H9 (cell line): ENCODE measurements around the gene MTNR1B. TPM values are rescaled to one million over a fixed set of nuclear protein-coding genes. Genes with fewer than 3 reads are reported as not detected.

Source experiments
- DNase-seq: peaks from one replicate; pipeline ENCODE4 v3.0.0-alpha.2; 2017
- H2AFZ ChIP-seq: one replicate; pipeline ENCODE4 v1.6.1; 2013; ENCODE audit warnings: mild to moderate bottlenecking, low read length, control low read depth, moderate library complexity
- H2AK5ac ChIP-seq: 2 replicates; pipeline ENCODE4 v1.6.1; 2013; ENCODE audit warnings: low read length, control low read depth, mixed read lengths; ENCODE audit not compliant: insufficient read length
- H2BK120ac ChIP-seq: one replicate; pipeline ENCODE4 v1.6.1; 2013; ENCODE audit warnings: low read depth, mild to moderate bottlenecking, low read length, control low read depth, inconsistent platforms; ENCODE audit not compliant: poor library complexity, severe bottlenecking
- H2BK12ac ChIP-seq: 2 replicates; pipeline ENCODE4 v1.6.1; 2013; ENCODE audit warnings: low read length, control low read depth, mixed read lengths, low read depth; ENCODE audit not compliant: insufficient read length
- H2BK15ac ChIP-seq: 2 replicates; pipeline ENCODE4 v1.6.1; 2013; ENCODE audit warnings: low read depth, low read length, control low read depth
- H2BK20ac ChIP-seq: one replicate; pipeline ENCODE4 v1.6.1; 2013; ENCODE audit warnings: low read depth, mild to moderate bottlenecking, low read length, control low read depth, inconsistent platforms; ENCODE audit not compliant: poor library complexity, severe bottlenecking
- H2BK5ac ChIP-seq: 2 replicates; pipeline ENCODE4 v1.6.1; 2013; ENCODE audit warnings: low read length, control low read depth, mixed read lengths; ENCODE audit not compliant: insufficient read length
- H3K14ac ChIP-seq: 2 replicates; pipeline ENCODE4 v1.6.1; 2013; ENCODE audit warnings: low read length, control low read depth; ENCODE audit not compliant: insufficient read depth
- H3K18ac ChIP-seq: 2 replicates; pipeline ENCODE4 v1.6.1; 2013; ENCODE audit warnings: low read depth, mild to moderate bottlenecking, mixed read lengths, low read length, control low read depth; ENCODE audit not compliant: insufficient read length
- H3K23ac ChIP-seq: 2 replicates; pipeline ENCODE4 v1.6.1; 2013; ENCODE audit warnings: low read length, control low read depth, mixed read lengths, low read depth; ENCODE audit not compliant: insufficient read length
- H3K23me2 ChIP-seq: 2 replicates; pipeline ENCODE4 v1.6.1; 2013; ENCODE audit warnings: low read depth, mild to moderate bottlenecking, mixed read lengths, low read length, control low read depth; ENCODE audit not compliant: insufficient read length, poor library complexity, severe bottlenecking
- H3K27ac ChIP-seq: 2 replicates; pipeline ENCODE4 v1.5.1; 2013; ENCODE audit warnings: low read length, control low read depth, mixed read lengths, low read depth; ENCODE audit not compliant: insufficient read length
- H3K27me3 ChIP-seq: 2 replicates; pipeline ENCODE4 v1.6.1; 2013; ENCODE audit warnings: low read length, control low read depth, inconsistent platforms; ENCODE audit not compliant: insufficient read depth
- H3K4ac ChIP-seq: 2 replicates; pipeline ENCODE4 v1.6.1; 2013; ENCODE audit warnings: low read depth, mild to moderate bottlenecking, control low read depth, inconsistent platforms, low read length, moderate library complexity
- H3K4me1 ChIP-seq: 2 replicates; pipeline ENCODE4 v1.6.1; 2013; ENCODE audit warnings: low read length, control low read depth, inconsistent platforms; ENCODE audit not compliant: insufficient read depth
- H3K4me2 ChIP-seq: 2 replicates; pipeline ENCODE4 v1.6.1; 2013; ENCODE audit warnings: low read length, control low read depth, mixed read lengths; ENCODE audit not compliant: insufficient read length, insufficient read depth
- H3K56ac ChIP-seq: 2 replicates; pipeline ENCODE4 v1.6.1; 2013; ENCODE audit warnings: low read depth, mild to moderate bottlenecking, mixed read lengths, low read length, control low read depth; ENCODE audit not compliant: insufficient read length
- H3K79me1 ChIP-seq: 2 replicates; pipeline ENCODE4 v1.6.1; 2013; ENCODE audit warnings: low read depth, mild to moderate bottlenecking, moderate library complexity, low read length, control low read depth, inconsistent platforms; ENCODE audit not compliant: insufficient read depth, poor library complexity, severe bottlenecking
- H3K79me2 ChIP-seq: 2 replicates; pipeline ENCODE4 v1.6.1; 2013; ENCODE audit warnings: low read length, control low read depth, inconsistent platforms; ENCODE audit not compliant: insufficient read depth
- H3K9ac ChIP-seq: 2 replicates; pipeline ENCODE4 v1.6.1; 2013; ENCODE audit warnings: low read length, control low read depth, mixed read lengths; ENCODE audit not compliant: insufficient read length; ENCODE audit errors: extremely low read depth
- H3K9me3 ChIP-seq: one replicate; pipeline ENCODE4 v1.6.1; 2013; ENCODE audit warnings: low read depth, low read length, inconsistent platforms; ENCODE audit not compliant: control insufficient read depth
- H3T11ph ChIP-seq: one replicate; pipeline ENCODE4 v1.6.1; 2013; ENCODE audit warnings: mild to moderate bottlenecking, low read length, control low read depth, inconsistent platforms
- H4K20me1 ChIP-seq: one replicate; pipeline ENCODE4 v1.6.1; 2013; ENCODE audit not compliant: control insufficient read depth, insufficient read length, insufficient read depth
- H4K5ac ChIP-seq: 2 replicates; pipeline ENCODE4 v1.6.1; 2013; ENCODE audit warnings: low read depth, mild to moderate bottlenecking, mixed read lengths, low read length, control low read depth; ENCODE audit not compliant: insufficient read length
- H4K8ac ChIP-seq: replicated peaks from 2 replicates; pipeline ENCODE4 v1.6.1; 2013; ENCODE audit warnings: low read length, control low read depth, mixed read lengths, low read depth; ENCODE audit not compliant: insufficient read length
- H4K91ac ChIP-seq: 2 replicates; pipeline ENCODE4 v1.6.1; 2013; ENCODE audit warnings: low read depth, mild to moderate bottlenecking, moderate library complexity, mixed read lengths, low read length, control low read depth; ENCODE audit not compliant: insufficient read length
- H3K27ac Mint-ChIP-seq, 3 experiments: 2 replicates in 2 of 3; 3 replicates in 1 of 3; pipeline ENCODE4 v1.8.0; 2020 to 2021; ENCODE audit warnings: mixed read lengths in 3 of 3, mild to moderate bottlenecking in 1 of 3, moderate library complexity in 1 of 3
- H3K27me3 Mint-ChIP-seq: 2 replicates; pipeline ENCODE4 v1.8.0; 2021; ENCODE audit warnings: low read depth, mild to moderate bottlenecking, moderate library complexity, mixed read lengths
- H3K36me3 Mint-ChIP-seq, 3 experiments: 2 replicates in 2 of 3; 3 replicates in 1 of 3; pipeline ENCODE4 v1.8.0; 2020 to 2021; ENCODE audit warnings: low read depth in 3 of 3, mixed read lengths in 3 of 3; ENCODE audit not compliant: insufficient read depth in 1 of 3
- H3K4me1 Mint-ChIP-seq, 2 experiments: 2 replicates each; pipeline ENCODE4 v1.8.0; 2020; ENCODE audit warnings: mixed read lengths in 2 of 2
- H3K4me3 Mint-ChIP-seq, 2 experiments: 2 replicates in 1 of 2; 3 replicates in 1 of 2; pipeline ENCODE4 v1.8.0; 2020 to 2021; ENCODE audit warnings: mild to moderate bottlenecking in 2 of 2, mixed read lengths in 2 of 2, moderate library complexity in 1 of 2
- H3K9me3 Mint-ChIP-seq, 2 experiments: 2 replicates in 1 of 2; 3 replicates in 1 of 2; pipeline ENCODE4 v1.8.0; 2020; ENCODE audit warnings: mild to moderate bottlenecking in 2 of 2, mixed read lengths in 2 of 2, moderate library complexity in 1 of 2
- total RNA-seq: library from RNA; stranded (reverse); gene quantifications from 2 replicates; pipeline ENCODE4 v1.2.1, GENCODE V29; 2021
- TF ChIP-seq, protein P1 (sequence below): fragments of 200-600 bp; sonication (generic); conservative IDR thresholded peaks from 3 replicates; pipeline ENCODE4 v1.8.0; 2021; ENCODE audit warnings: antibody characterized with exemption, mild to moderate bottlenecking

Gene MTNR1B
- total RNA-seq, 1 experiment from 2014 or later: not detected

- Mint-ChIP-seq H3K27ac (peak overlapping the region in 1 of 3 experiments; percentile 31; a peak in 1 of 7 replicates), H3K27me3 (no peaks in the 10 kb centered on the region), H3K36me3 (peaks cover 0 to 10% (median 4%) of the 10 kb centered on the region in 3 experiments; a peak in 3 of 7 replicates), H3K9me3 (peaks cover 8 to 11% of the 10 kb centered on the region in 2 experiments; a peak in 4 of 5 replicates), H3K4me3 (no peak overlapping the region), H3K4me1 (no peaks in the 10 kb centered on the region; a peak in 1 of 4 replicates)
- DNase-seq: no peak
- Histone ChIP-seq H3K56ac (no peak overlapping the region), H4K91ac (no peak overlapping the region), H2BK20ac (no peak overlapping the region), H3K79me2 (no peaks in the 10 kb centered on the region), H3K4me1 (no peaks in the 10 kb centered on the region), H4K8ac (no peak overlapping the region), H3K23me2 (no peaks in the 10 kb centered on the region), H2BK120ac (no peak overlapping the region), H4K5ac (no peak overlapping the region), H2AK5ac (no peak overlapping the region), H3K79me1 (no peaks in the 10 kb centered on the region), H2AFZ (no peak overlapping the region), H4K20me1 (no peaks in the 10 kb centered on the region), H3K9ac (no peak overlapping the region), H3K18ac (no peak overlapping the region), H3K14ac (no peak overlapping the region), H3K27me3 (no peaks in the 10 kb centered on the region), H3K4me2 (no peak overlapping the region), H3K23ac (no peak overlapping the region), H2BK5ac (no peak overlapping the region), H3K4ac (no peak overlapping the region), H2BK15ac (no peak overlapping the region), H3T11ph (no peak overlapping the region), H2BK12ac (no peak overlapping the region), H3K27ac (no peak overlapping the region), H3K9me3 (no peaks in the 10 kb centered on the region)
- TF ChIP-seq, protein P1, sequence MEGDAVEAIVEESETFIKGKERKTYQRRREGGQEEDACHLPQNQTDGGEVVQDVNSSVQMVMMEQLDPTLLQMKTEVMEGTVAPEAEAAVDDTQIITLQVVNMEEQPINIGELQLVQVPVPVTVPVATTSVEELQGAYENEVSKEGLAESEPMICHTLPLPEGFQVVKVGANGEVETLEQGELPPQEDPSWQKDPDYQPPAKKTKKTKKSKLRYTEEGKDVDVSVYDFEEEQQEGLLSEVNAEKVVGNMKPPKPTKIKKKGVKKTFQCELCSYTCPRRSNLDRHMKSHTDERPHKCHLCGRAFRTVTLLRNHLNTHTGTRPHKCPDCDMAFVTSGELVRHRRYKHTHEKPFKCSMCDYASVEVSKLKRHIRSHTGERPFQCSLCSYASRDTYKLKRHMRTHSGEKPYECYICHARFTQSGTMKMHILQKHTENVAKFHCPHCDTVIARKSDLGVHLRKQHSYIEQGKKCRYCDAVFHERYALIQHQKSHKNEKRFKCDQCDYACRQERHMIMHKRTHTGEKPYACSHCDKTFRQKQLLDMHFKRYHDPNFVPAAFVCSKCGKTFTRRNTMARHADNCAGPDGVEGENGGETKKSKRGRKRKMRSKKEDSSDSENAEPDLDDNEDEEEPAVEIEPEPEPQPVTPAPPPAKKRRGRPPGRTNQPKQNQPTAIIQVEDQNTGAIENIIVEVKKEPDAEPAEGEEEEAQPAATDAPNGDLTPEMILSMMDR: no peak
Observed at GRCh38 chr11:93001806-93002205, 32.4 kb downstream of the MTNR1B start.
